ENCODE measurements around the gene EARS2. TPM values are rescaled to one million over a fixed set of nuclear protein-coding genes. Genes with fewer than 3 reads are reported as not detected.

The EARS2 gene
- total and polyA plus RNA-seq, 10 of the 15 experiments (the other 5 are each of a cell fraction or from before 2014, with no cell fraction given), result 12.9 to 65.9 (median 33.5) TPM

- no peak for TF ChIP-seq HSF1 (IDR thresholded peaks at IDR 0.05; ENCODE audit: low read depth, low read length)
- TF ChIP-seq JUNB (IDR thresholded peaks at IDR 0.05), result no peak
- TF ChIP-seq RUNX3 (IDR thresholded peaks at IDR 0.05; ENCODE audit: low read length), result peak; percentile 67
- no peak for TF ChIP-seq MTA2 (IDR thresholded peaks at IDR 0.05; ENCODE audit: low read depth)
- no peak for TF ChIP-seq SREBF2 (IDR thresholded peaks at IDR 0.05; ENCODE audit: low read length)
- TF ChIP-seq YBX1 (IDR thresholded peaks at IDR 0.05), result no peak
- TF ChIP-seq, protein P1, sequence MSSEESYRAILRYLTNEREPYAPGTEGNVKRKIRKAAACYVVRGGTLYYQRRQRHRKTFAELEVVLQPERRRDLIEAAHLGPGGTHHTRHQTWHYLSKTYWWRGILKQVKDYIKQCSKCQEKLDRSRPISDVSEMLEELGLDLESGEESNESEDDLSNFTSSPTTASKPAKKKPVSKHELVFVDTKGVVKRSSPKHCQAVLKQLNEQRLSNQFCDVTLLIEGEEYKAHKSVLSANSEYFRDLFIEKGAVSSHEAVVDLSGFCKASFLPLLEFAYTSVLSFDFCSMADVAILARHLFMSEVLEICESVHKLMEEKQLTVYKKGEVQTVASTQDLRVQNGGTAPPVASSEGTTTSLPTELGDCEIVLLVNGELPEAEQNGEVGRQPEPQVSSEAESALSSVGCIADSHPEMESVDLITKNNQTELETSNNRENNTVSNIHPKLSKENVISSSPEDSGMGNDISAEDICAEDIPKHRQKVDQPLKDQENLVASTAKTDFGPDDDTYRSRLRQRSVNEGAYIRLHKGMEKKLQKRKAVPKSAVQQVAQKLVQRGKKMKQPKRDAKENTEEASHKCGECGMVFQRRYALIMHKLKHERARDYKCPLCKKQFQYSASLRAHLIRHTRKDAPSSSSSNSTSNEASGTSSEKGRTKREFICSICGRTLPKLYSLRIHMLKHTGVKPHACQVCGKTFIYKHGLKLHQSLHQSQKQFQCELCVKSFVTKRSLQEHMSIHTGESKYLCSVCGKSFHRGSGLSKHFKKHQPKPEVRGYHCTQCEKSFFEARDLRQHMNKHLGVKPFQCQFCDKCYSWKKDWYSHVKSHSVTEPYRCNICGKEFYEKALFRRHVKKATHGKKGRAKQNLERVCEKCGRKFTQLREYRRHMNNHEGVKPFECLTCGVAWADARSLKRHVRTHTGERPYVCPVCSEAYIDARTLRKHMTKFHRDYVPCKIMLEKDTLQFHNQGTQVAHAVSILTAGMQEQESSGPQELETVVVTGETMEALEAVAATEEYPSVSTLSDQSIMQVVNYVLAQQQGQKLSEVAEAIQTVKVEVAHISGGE (CRISPR knock-in tag; IDR thresholded peaks at IDR 0.05), result no peak
- no peak for TF ChIP-seq NR2F1 (conservative IDR thresholded peaks at IDR 0.05)
- TF ChIP-seq STAT1 (conservative IDR thresholded peaks at IDR 0.05), result no peak
- TF ChIP-seq CHD2 (IDR thresholded peaks at IDR 0.05; ENCODE audit: borderline replicate concordance, low read depth, low read length), result no peak
- TF ChIP-seq SPI1 (IDR thresholded peaks at IDR 0.05; ENCODE audit: borderline replicate concordance, insufficient read depth, low read depth, low read length), result peak; percentile 82
- TF ChIP-seq EP300 (IDR thresholded peaks at IDR 0.05; ENCODE audit: borderline replicate concordance in 1 of 2, control insufficient read depth in 1 of 2, low read depth in 2 of 2, low read length in 2 of 2), result no peak
- no peak for TF ChIP-seq KDM1A (IDR thresholded peaks at IDR 0.05; ENCODE audit: borderline replicate concordance)
- TF ChIP-seq MLLT1 (IDR thresholded peaks at IDR 0.05), result no peak
- no peak for TF ChIP-seq BCLAF1 (IDR thresholded peaks at IDR 0.05)
These were observed 40.6 kb downstream of the EARS2 start (continued) for GRCh38 chr16:23516366-23517137.

Data from GM12878 (cell line).